ENCODE data around the gene RFT1. TPM values are rescaled to one million over a fixed set of nuclear protein-coding genes. Genes with fewer than 3 reads are reported as not detected.
"Not testable (repeated sequence)": the region's sequence is repeated elsewhere in the genome, so short reads cannot be mapped to it uniquely, and the experiment has no call there.

RFT1 gene
- total and polyA plus RNA-seq, 9 donors: 8.2 to 15.4 (median 11.6) TPM

GRCh38 chr3:53071882-53072431 lies 58.3 kb downstream of the RFT1 start:
- Histone ChIP-seq H3K27me3 (ENCODE audit: control insufficient read depth, insufficient read depth, low read length) (no peaks in the 10 kb centered on the region), H3K27ac (ENCODE audit: low read length) (no peak overlapping the region), H3K36me3 (ENCODE audit: control insufficient read depth, insufficient read depth, low read length) (no peaks in the 10 kb centered on the region), H3K4me1 (ENCODE audit: control insufficient read depth, insufficient read depth, low read length) (peaks cover 25% of the 10 kb centered on the region), H3K9me3 (replicated peaks; ENCODE audit: control insufficient read depth, low read depth, low read length) (no peaks in the 10 kb centered on the region), H3K4me3 (ENCODE audit: low read length) (no peak overlapping the region)
- DNase-seq: no peak
- 79% methylated on average over 11 of the region's 11 CpGs for WGBS (ENCODE audit: insufficient coverage)

GRCh38 chr3:53069422-53070068 lies 60.7 kb downstream of the RFT1 start:
- no peak overlapping the region for H3K27ac ChIP-seq (ENCODE audit: low read length)
- H3K4me3 ChIP-seq (ENCODE audit: low read length): no peak overlapping the region
- H3K4me1 ChIP-seq (ENCODE audit: control insufficient read depth, insufficient read depth, low read length): peaks cover 25% of the 10 kb centered on the region
- H3K27me3 ChIP-seq (ENCODE audit: control insufficient read depth, insufficient read depth, low read length): no peaks in the 10 kb centered on the region
- no peaks in the 10 kb centered on the region for H3K9me3 ChIP-seq (replicated peaks; ENCODE audit: control insufficient read depth, low read depth, low read length)
- H3K36me3 ChIP-seq (ENCODE audit: control insufficient read depth, insufficient read depth, low read length): no peaks in the 10 kb centered on the region
- WGBS (ENCODE audit: insufficient coverage): 18% methylated on average over 3 of the region's 4 CpGs
- DNase-seq: no peak

- Histone ChIP-seq H3K27ac (ENCODE audit: low read length) (no peak overlapping the region), H3K4me1 (ENCODE audit: control insufficient read depth, insufficient read depth, low read length) (peaks cover 17% of the 10 kb centered on the region), H3K9me3 (replicated peaks; ENCODE audit: control insufficient read depth, low read depth, low read length) (no peaks in the 10 kb centered on the region), H3K27me3 (ENCODE audit: control insufficient read depth, insufficient read depth, low read length) (peaks cover 3% of the 10 kb centered on the region), H3K36me3 (ENCODE audit: control insufficient read depth, insufficient read depth, low read length) (no peaks in the 10 kb centered on the region), H3K4me3 (ENCODE audit: low read length) (no peak overlapping the region)
- WGBS (ENCODE audit: insufficient coverage): 90% methylated on average over 3 of the region's 3 CpGs
- no peak for DNase-seq
Observed at GRCh38 chr3:53068176-53068575, 62.1 kb downstream of the RFT1 start.

- WGBS (ENCODE audit: insufficient coverage): 0% methylated on average over 1 of the region's 3 CpGs
- Histone ChIP-seq H3K27ac (ENCODE audit: low read length) (no peak overlapping the region), H3K4me1 (ENCODE audit: control insufficient read depth, insufficient read depth, low read length) (peaks cover 11% of the 10 kb centered on the region), H3K27me3 (ENCODE audit: control insufficient read depth, insufficient read depth, low read length) (peaks cover 5% of the 10 kb centered on the region), H3K9me3 (replicated peaks; ENCODE audit: control insufficient read depth, low read depth, low read length) (no peaks in the 10 kb centered on the region), H3K4me3 (ENCODE audit: low read length) (no peak overlapping the region), H3K36me3 (ENCODE audit: control insufficient read depth, insufficient read depth, low read length) (no peaks in the 10 kb centered on the region)
- no peak for DNase-seq
Observed at GRCh38 chr3:53067567-53067966, 62.7 kb downstream of the RFT1 start.

GRCh38 chr3:53065841-53066480 lies 64.3 kb downstream of the RFT1 start:
- no peaks in the 10 kb centered on the region for H3K36me3 ChIP-seq (ENCODE audit: control insufficient read depth, insufficient read depth, low read length)
- H3K27me3 ChIP-seq (ENCODE audit: control insufficient read depth, insufficient read depth, low read length): peaks cover 5% of the 10 kb centered on the region
- 91% methylated on average over 5 of the region's 7 CpGs for WGBS (ENCODE audit: insufficient coverage)
- H3K4me3 ChIP-seq (ENCODE audit: low read length): no peak overlapping the region
- H3K4me1 ChIP-seq (ENCODE audit: control insufficient read depth, insufficient read depth, low read length): no peaks in the 10 kb centered on the region
- no peak overlapping the region for H3K27ac ChIP-seq (ENCODE audit: low read length)
- no peak for DNase-seq
- H3K9me3 ChIP-seq (replicated peaks; ENCODE audit: control insufficient read depth, low read depth, low read length): no peaks in the 10 kb centered on the region

GRCh38 chr3:53062905-53063304 lies 67.3 kb downstream of the RFT1 start:
- no CpG with 5 or more reads among the region's 2 CpGs for WGBS (ENCODE audit: insufficient coverage)
- H3K27me3 ChIP-seq (ENCODE audit: control insufficient read depth, insufficient read depth, low read length): peaks cover 5% of the 10 kb centered on the region
- H3K27ac ChIP-seq (ENCODE audit: low read length): no peak overlapping the region
- no peak overlapping the region for H3K4me3 ChIP-seq (ENCODE audit: low read length)
- H3K4me1 ChIP-seq (ENCODE audit: control insufficient read depth, insufficient read depth, low read length): no peaks in the 10 kb centered on the region
- DNase-seq: no peak
- H3K9me3 ChIP-seq (replicated peaks; ENCODE audit: control insufficient read depth, low read depth, low read length): no peaks in the 10 kb centered on the region
- H3K36me3 ChIP-seq (ENCODE audit: control insufficient read depth, insufficient read depth, low read length): no peaks in the 10 kb centered on the region

GRCh38 chr3:53056442-53056841 lies 73.8 kb downstream of the RFT1 start:
- no peak overlapping the region for H3K27ac ChIP-seq (ENCODE audit: low read length)
- no peak overlapping the region for H3K4me3 ChIP-seq (ENCODE audit: low read length)
- H3K4me1 ChIP-seq (ENCODE audit: control insufficient read depth, insufficient read depth, low read length): no peaks in the 10 kb centered on the region
- no peaks in the 10 kb centered on the region for H3K27me3 ChIP-seq (ENCODE audit: control insufficient read depth, insufficient read depth, low read length)
- WGBS (ENCODE audit: insufficient coverage): no CpG with 5 or more reads among the region's 2 CpGs
- H3K36me3 ChIP-seq (ENCODE audit: control insufficient read depth, insufficient read depth, low read length): no peaks in the 10 kb centered on the region
- no peaks in the 10 kb centered on the region for H3K9me3 ChIP-seq (replicated peaks; ENCODE audit: control insufficient read depth, low read depth, low read length)
- no peak for DNase-seq

GRCh38 chr3:53054233-53054632 lies 76.0 kb downstream of the RFT1 start:
- WGBS (ENCODE audit: insufficient coverage): 96% methylated on average over 3 of the region's 7 CpGs
- H3K4me3 ChIP-seq (ENCODE audit: low read length); H3K27me3 ChIP-seq (ENCODE audit: control insufficient read depth, insufficient read depth, low read length); H3K36me3 ChIP-seq (ENCODE audit: control insufficient read depth, insufficient read depth, low read length); DNase-seq; H3K4me1 ChIP-seq (ENCODE audit: control insufficient read depth, insufficient read depth, low read length); H3K27ac ChIP-seq (ENCODE audit: low read length); H3K9me3 ChIP-seq (replicated peaks; ENCODE audit: control insufficient read depth, low read depth, low read length): not testable (repeated sequence)

GRCh38 chr3:53051929-53052328 lies 78.3 kb downstream of the RFT1 start:
- H3K27ac ChIP-seq (ENCODE audit: low read length): no peak overlapping the region
- no peaks in the 10 kb centered on the region for H3K36me3 ChIP-seq (ENCODE audit: control insufficient read depth, insufficient read depth, low read length)
- no CpG with 5 or more reads among the region's 2 CpGs for WGBS (ENCODE audit: insufficient coverage)
- no peak overlapping the region for H3K4me3 ChIP-seq (ENCODE audit: low read length)
- peaks cover 3% of the 10 kb centered on the region for H3K27me3 ChIP-seq (ENCODE audit: control insufficient read depth, insufficient read depth, low read length)
- H3K9me3 ChIP-seq (replicated peaks; ENCODE audit: control insufficient read depth, low read depth, low read length): no peaks in the 10 kb centered on the region
- no peak for DNase-seq
- peaks cover under 1% of the 10 kb centered on the region for H3K4me1 ChIP-seq (ENCODE audit: control insufficient read depth, insufficient read depth, low read length)

- H3K4me1 ChIP-seq (ENCODE audit: control insufficient read depth, insufficient read depth, low read length): peaks cover 6% of the 10 kb centered on the region
- WGBS (ENCODE audit: insufficient coverage): 64% methylated on average over 8 of the region's 8 CpGs
- no peaks in the 10 kb centered on the region for H3K9me3 ChIP-seq (replicated peaks; ENCODE audit: control insufficient read depth, low read depth, low read length)
- no peak overlapping the region for H3K4me3 ChIP-seq (ENCODE audit: low read length)
- no peak overlapping the region for H3K27ac ChIP-seq (ENCODE audit: low read length)
- peaks cover 8% of the 10 kb centered on the region for H3K27me3 ChIP-seq (ENCODE audit: control insufficient read depth, insufficient read depth, low read length)
- H3K36me3 ChIP-seq (ENCODE audit: control insufficient read depth, insufficient read depth, low read length): no peaks in the 10 kb centered on the region
- DNase-seq: no peak
Observed at GRCh38 chr3:53049987-53050386, 80.2 kb downstream of the RFT1 start.
